ENCODE data around the gene MARK3.
"Not testable (repeated sequence)": the region's sequence is repeated elsewhere in the genome, so short reads cannot be mapped to it uniquely, and the experiment has no call there.

Gene MARK3

DNA sequence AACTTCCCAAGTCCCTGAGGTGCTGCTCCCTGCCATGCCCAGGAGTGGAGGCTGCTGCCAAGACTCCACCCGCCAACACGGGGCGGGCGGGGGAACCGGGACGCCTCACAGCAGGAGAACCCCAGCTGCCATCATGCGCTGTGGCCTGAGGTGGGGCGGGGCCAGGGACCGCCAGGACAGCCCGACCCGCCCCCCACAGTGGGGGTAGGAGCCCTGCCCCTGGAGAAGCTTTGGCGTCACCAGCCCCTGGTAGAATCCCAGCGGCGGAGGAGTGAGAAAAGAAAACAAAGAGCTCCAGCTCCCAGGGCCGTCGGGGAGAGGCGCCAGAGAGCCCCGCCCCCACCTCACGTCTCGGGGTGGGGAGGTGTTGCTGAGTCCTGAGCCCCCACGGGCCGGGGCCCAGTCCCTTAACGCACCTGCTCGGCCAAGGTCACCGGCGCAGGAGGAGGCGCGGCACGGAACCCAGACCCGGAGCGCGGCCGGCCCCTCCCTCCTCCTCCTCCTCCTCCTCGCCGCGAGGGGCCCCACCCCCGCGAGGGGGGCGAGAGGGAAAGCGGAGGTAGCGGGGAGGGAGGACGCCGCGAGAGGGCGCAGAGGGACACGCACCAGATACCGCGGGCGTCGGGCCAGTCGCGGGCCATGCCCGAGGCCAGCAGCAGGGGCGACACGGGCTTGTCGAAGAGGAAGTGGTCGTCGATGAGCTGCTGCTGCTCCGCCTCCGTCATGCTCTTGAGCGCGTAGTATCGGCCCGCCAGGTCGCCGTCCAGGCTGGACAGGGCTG, 135.6 kb downstream of the MARK3 start:
- intact Hi-C loops (cut with DNase I): no loop called here
- DNase-seq: peak in 9 of 10 donors; percentile 67 to 97 (median 81)

DNA sequence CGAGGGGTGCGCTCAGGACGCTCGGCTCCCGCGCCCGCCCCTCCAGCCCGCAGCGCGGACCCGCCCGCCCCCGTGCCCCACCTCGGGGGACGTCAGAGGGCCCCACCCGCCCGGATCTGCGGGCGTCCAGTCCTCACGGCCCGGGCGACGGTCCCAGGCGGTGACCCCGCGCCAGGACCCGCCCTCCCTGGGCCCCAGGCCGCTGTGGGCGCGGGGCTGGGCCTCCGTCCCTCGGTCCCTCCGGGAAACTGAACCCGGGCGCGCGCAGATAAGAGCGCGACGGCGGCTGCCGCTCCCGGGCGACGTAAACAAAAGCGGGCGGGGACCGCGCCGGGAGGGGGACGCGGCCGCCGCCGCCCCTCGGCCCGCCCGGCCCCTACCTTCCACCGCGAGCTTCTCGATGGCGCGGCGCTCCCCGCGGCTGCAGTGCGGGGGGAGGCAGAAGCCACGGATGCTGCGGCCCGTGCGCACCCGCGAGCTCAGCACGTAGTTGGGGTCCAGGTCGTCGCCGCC, 136.3 kb downstream of the MARK3 start:
- DNase-seq: peak in 5 of 10 donors; percentile 30 to 85 (median 69)
- intact Hi-C loops (cut with DNase I): no loop called here

GRCh38 chr14:103521951-103522563, 136.8 kb downstream of the MARK3 start:
- intact Hi-C loops (cut with DNase I): no loop called here
- peak in 4 of 10 donors; percentile 22 to 87 (median 76) for DNase-seq

GRCh38 chr14:103522649-103523574, 137.7 kb downstream of the MARK3 start, which contains the start of gene CKB:
Gene CKB (minus strand): TSS chr14:103522830. CDS start chr14:103522493, 337 bp downstream.
- intact Hi-C loops (cut with DNase I): no loop called here
- DNase-seq: peak; percentile 76 to 98 (median 86)

- DNase-seq: no peak
- intact Hi-C loops (cut with DNase I): no loop called here
Measured at GRCh38 chr14:103523575-103523954, 138.3 kb downstream of the MARK3 start.

DNA sequence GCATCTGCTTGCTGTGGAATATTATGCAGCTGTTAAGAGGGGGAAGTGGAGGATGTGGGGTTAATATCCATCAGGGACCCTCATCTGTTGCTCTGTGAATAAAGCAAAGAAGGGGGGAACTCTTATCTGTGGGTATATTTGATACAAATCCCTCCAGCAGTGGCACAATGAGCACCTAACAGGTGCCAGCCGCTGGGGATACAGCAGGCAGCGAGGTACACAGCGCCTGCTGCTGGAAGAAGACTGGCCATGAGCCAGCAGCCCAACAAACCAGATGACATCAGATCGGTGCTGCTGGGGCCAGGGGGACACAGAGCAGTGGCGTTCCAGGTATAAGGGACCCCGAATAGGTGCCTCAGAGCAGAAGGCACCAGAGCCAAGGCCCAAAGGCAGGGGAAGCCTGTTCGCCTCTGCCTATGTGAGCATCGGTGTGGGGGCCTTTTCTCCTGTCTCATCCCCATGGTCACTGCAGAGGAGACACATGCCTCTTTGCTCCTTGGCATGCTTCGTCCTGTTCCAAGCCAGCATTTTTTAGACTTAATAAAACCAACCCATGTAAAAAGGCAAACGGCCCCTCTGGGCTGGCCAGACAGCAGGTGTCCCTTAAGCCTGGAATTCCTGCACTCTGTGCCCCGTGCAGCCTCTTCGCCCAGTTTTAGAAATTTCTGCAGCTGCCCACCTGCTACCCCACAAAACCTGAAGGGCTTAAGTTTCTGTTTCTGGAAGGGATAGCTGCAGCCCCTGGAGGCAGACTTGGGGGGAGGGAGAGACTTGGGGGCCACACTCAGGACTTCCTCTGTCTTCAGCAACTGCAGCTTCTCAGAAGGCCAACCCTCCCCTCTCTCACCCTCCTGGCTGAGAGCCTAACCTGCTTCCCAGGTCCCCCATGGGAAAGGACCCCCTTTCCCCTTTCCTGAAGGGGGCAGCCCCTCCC, 139.1 kb downstream of the MARK3 start:
- no peak for DNase-seq

GRCh38 chr14:103525430-103526246, 140.4 kb downstream of the MARK3 start:
- DNase-seq; intact Hi-C loops (cut with DNase I): not testable (repeated sequence)

More for the DNA sequence above, 139.1 kb downstream of the MARK3 start:
- intact Hi-C loops (cut with DNase I): no loop called here

GRCh38 chr14:103526247-103526913, 141.2 kb downstream of the MARK3 start:
- DNase-seq: no peak
- intact Hi-C loops (cut with DNase I): no loop called here

GRCh38 chr14:103526914-103527248, 141.7 kb downstream of the MARK3 start:
- intact Hi-C loops (cut with DNase I): no loop called here
- no peak for DNase-seq

DNA sequence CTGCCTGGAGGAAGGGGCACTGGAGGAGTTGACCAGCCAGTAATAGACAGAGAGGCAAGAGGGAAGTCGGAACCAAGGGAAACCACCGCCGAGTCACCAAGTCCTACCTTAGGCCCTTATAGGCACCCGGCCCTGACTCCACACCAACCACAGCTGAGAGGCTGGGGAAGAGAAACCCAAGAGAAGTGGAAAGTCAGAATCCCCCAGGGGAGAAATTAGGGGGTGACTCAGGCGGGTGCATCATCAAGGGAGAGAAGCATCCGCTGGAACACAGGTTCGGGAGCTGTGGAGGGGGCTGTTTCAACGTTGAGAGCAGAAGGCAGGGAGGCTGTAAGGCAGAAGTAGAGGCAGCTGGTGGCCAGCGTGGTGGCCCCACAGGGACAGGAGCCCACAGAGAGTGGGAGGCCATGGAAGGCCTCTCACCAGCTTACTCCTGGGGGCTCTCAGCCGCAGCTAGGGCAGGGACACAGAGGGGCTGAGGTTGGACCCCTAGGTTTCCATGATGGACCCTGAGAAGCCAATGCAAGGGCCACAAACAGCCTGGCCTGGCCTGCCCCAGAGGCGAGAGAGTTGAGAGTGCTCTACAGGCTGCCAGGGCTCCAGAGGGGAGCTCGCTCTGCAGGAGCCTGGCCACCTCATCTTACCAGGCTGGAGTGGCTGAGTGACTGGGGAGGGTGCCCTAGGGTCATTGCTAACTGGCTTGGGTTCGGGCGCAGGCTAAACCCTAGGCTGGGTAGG, 142.4 kb downstream of the MARK3 start:
- intact Hi-C loops (cut with DNase I): loop anchor here (2.0 kb wide), 1 partner anchor 15 kb away; no protein-coding TSS in a partner anchor
- peak in 1 of 10 donors; percentile 72 for DNase-seq

DNA sequence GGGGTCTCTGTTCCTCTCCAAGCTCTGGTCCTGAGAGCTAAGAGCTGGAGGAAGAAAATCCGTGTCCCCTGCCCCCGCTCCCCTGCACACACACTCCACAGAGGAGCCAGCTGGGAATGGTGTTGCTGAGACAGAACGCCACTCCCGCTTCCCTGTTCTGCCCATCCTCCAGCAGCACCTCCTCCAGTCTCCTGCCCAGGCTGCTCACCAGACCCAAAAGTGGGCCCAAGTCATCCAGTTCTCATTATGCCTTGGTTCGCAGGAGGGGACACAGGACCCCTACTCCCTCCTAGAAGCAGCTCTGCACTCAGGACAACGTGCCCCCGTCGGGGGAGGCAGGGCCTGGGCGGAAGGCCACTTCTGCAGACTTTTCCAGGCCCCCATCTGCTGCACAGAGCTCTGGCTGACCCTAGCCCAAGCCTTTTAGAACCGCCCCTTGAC, 143.0 kb downstream of the MARK3 start:
- intact Hi-C loops (cut with DNase I): loop anchor here (2.0 kb wide), 1 partner anchor 15 kb away; no protein-coding TSS in a partner anchor

GRCh38 chr14:103528587-103529382, 143.6 kb downstream of the MARK3 start, which contains the start of gene TRMT61A:
Gene TRMT61A (plus strand): TSS chr14:103529196. CDS start chr14:103529979, 783 bp downstream.
- intact Hi-C loops (cut with DNase I): loop anchor here (2.0 kb wide), 1 partner anchor 14 kb away; no protein-coding TSS in a partner anchor
- DNase-seq: peak; percentile 79 to 97 (median 84)

More for the DNA sequence above, 143.0 kb downstream of the MARK3 start:
- peak in 5 of 10 donors; percentile 62 to 94 (median 90) for DNase-seq

DNA sequence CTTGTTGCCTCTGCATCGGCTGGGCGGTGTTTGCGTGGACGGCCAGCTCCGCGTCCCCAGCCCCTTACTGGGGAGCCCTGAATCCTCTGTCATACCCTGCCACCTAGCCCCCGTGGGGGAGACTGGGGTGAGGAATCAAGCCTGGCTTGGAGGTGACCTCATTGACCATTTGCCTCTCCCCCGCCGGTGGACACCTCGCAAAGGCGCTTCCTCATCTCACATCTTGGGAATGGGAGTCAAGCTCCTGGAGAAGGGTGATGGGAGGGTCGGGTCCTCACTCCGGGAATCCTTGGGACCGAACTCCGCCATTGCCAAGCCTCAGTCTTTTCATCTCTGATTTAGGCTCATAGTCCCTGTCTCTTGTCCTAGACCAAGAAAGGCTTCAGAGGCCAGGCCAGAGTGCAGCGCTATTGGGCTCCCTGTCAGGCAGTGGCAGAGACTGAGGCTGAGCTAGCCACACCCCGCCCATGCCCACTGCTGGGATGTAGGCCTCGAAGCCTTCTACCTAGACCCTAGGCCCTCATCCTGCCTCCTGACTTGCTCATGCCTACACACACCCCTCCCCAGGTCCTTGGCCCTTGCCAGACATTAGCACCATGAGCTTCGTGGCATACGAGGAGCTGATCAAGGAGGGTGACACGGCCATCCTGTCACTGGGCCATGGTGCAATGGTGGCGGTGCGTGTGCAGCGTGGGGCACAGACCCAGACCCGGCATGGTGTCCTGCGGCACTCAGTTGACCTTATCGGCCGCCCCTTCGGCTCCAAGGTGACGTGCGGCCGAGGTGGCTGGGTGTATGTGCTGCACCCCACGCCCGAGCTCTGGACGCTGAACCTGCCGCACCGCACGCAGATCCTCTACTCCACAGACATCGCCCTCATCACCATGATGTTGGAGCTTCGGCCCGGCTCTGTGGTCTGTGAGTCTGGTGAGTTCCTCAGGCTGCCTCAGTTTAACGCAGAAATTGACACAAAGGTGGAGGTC, 144.5 kb downstream of the MARK3 start:
- no peak for DNase-seq

GRCh38 chr14:103530390-103530789, 145.2 kb downstream of the MARK3 start:
- DNase-seq: no peak
- intact Hi-C loops (cut with DNase I): no loop called here

More for the DNA sequence above, 144.5 kb downstream of the MARK3 start:
- intact Hi-C loops (cut with DNase I): loop anchor here (2.0 kb wide), 1 partner anchor 13 kb away; no protein-coding TSS in a partner anchor

DNA sequence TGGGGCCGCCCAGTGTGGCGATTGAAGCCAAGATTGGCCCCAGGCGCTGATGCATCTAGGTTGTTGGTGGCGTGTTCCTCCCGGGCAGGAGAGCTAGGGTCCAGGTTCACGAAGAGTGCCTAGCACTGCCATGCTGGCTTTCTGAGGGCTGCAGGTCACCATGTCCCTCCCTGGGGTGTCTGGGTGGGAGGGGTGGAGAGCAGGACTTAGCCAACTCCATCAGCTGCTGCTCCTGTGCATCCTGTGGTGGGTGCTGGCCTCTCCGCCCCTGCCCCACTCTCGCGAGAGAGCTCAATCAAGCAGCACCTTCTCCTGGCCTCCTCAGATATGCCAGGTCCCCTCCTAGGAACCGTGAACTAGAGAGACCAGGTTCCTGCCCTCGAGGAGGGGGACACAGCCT, 145.6 kb downstream of the MARK3 start:
- no peak for DNase-seq
- intact Hi-C loops (cut with DNase I): no loop called here
